GM21576 (cell line): Measurements from ENCODE around the gene AMOTL1.

Experiments
- ATAC-seq: cut with Tn5 transposase; IDR thresholded peaks from one replicate; pipeline ENCODE4 v1.9.1; 2021; ENCODE audit warnings: mild to moderate bottlenecking, moderate library complexity; ENCODE audit not compliant: unreplicated experiment

AMOTL1 gene

GRCh38 chr11:94853836-94854235 lies 85.7 kb downstream of the AMOTL1 start:
- ATAC-seq: no peak

- ATAC-seq: no peak
Measured at GRCh38 chr11:94854770-94855633, 86.8 kb downstream of the AMOTL1 start.

DNA sequence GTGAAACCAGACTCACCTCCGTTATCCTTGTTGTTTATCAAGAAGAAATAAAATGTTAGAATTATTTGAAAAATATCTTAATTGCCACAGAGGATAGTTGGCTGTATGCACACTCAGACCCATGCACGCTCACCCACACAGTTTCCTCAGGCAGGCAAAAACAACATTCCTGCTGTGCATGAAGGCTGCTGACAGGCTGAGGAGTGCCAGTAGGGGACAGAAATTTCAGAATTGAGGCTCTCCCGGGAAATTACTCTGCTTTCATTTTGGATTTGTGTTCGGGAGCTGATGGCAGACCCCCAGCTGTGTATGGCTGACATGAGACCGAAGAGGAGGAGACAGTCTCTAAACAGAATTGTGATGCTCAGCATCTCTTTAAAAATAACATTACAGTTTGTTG lies 87.5 kb downstream of the AMOTL1 start:
- ATAC-seq: no peak

DNA sequence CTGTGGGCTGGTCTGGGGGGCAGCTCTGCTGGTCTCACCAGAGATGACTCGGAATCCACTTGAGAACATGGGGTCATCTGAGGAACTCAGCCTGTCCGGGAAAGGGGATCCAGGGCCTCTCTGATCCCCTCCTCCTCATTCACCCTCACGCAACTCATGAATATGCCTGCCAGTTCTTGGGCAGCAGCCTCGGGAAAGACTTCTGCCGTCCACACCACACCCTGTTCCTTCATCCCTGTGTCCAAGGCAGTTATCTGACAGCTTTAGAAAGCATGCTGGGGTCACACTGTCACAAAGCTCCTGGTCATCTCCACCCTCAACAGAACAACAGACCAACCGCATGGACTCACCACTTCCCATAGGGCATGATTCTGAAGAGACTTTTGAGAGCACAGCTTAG lies 88.3 kb downstream of the AMOTL1 start:
- ATAC-seq: no peak

DNA sequence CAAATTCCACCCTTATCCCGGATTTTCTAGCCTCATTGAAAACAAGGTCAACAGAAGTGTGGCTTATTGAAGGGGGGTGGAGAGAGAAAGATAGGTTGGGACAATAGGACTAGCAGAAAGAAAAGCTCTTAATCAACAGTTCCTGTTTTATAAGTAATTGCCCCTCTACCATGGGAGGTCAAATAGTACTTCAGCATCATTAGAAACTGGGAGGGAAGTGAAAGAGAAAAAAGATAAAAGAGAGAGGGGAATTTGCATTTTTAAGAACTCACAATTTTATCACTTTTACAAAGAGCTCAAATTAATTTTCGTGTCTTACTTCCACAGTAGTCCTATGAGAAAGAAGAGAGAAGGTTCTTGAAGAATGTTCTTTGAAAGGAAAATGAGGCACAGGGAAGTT lies 89.2 kb downstream of the AMOTL1 start:
- ATAC-seq: no peak

DNA sequence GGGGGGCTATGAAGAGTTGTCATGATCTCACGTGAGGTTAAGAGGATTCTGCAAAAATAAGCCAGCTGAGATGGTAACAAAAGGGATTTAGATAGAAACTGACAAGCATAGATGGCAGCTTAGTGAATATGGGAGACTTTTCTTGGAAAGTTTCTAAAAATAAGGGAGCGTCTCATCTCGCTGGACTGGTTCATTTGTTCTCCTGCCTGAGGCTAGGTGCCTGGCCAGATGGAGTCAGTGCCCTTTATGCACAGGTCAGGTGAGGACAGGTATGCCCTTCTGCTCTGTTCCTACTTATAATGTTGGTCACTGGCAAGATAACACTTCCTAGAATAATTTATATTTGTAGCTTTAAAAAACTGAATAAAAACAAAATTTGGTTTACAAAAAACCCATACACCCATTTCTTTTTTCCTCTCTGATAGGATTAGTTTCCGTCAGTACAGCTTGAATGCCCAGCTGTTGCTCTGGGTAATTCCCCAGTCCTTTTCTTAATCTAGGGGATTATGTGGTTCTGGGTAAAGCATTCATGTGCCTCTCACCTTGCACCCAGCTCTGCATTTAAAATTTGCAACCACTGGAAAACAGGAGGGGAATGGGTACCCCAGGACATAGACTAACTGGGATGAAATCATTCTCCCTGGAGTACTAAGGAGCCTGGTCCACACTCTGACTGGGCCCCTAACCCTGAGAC lies 90.0 kb downstream of the AMOTL1 start:
- no peak for ATAC-seq

DNA sequence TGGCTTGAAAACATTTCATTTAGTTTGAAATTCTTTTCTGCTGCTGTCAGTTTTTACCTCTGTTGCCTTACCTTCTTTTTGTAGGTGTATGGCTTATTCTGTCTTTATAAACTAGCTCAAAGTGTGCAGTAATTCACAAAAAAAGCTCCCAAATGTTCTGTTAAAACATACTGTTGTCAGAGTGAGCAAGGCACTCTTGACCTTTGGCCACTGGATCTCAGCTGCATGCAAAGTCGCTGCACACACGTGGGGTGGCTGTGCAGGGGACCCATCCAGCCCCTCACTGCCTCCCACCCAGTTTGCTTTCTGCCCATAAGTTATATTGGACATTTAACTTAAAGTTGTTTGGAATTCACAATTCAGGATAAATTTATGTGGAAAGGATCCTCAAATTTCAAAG lies 92.2 kb downstream of the AMOTL1 start:
- no peak for ATAC-seq

GRCh38 chr11:94861306-94861845 lies 93.2 kb downstream of the AMOTL1 start:
- no peak for ATAC-seq

GRCh38 chr11:94862926-94863880 lies 95.0 kb downstream of the AMOTL1 start:
- ATAC-seq: no peak

DNA sequence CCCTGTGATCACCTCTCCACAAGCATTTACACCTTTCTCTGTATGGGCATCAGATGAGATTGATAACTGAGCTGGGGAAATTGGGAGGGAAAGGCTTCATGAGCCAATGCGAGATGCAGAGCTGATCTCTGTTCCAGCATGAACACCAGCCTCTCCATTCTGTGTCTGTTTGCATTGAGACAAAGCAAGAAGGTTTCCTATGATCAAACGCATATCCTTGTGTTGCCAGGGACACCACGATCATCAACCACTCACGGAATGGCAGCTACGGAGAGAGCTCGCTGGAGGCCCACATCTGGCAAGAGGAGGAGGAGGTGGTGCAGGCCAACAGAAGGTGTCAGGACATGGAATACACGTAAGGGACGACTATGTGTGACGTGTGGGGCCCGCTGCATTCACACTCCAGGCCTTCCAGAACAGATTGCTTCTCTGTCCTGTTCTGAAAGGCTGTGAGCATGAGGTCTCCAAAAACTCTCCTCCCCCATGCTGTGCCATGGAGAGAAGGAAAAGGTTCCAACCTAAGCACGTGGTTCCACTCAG lies 96.4 kb downstream of the AMOTL1 start:
- no peak for ATAC-seq

GRCh38 chr11:94866231-94866822 lies 98.2 kb downstream of the AMOTL1 start:
- ATAC-seq: no peak

DNA sequence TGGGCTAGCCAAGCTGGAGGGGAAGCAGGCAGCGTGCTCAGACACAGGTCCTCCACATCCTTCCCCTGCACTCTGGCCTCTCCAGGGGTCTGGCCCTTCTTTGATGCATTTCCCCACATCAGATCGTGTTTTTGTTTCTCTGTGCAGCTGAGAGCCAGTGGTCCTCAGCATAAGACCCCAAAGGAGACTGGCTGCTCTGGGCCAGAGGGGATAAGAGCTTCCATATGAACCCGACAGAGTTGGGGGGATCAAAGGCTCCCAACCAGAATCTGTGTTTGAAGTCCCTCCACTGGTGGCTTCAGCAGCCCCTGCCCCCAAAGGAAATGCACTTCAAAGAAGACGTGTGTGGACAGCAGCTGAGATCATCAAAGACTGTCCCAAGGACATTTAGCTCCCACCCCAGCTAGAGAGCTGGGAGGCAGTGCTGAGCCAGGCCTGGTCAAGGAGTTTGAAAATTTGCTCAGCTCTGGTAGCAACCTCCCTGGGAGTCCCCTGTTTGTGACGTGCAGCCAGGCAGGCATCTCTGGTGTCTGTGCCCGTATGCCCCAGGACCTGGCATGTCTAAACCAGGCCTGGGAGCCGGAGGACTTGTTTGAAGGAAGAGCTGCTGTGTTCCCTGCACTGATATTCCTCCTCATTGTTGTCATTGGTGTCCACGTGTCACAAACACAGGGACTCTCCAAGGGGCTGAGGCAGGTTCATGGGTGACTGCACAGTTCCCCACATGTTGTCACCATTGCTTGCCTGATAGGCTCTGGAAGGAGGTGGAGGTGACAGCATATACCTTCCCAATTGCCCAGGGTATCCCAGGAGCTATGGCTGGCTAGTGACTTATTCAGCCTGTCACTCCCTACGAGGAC lies 99.0 kb downstream of the AMOTL1 start:
- no peak for ATAC-seq

DNA sequence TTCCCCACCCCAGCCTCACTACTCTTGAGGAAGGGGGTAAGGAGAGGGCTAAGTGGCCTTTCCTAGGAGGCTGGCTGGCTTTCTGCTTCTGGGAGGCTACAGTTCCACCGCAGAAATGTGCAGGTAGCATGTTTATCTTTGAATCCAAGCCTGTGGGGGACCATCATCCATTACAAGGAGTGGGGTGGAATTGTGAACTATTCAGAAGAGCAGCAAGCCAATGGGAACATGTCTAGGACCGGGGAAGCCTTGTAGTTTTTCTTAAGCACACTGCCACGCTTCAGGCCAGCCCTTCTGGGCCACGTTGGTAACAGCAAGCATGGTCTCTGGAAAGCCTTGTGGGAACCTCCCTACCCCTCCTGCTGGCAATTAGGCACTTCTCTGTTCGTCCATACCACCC lies 100.3 kb downstream of the AMOTL1 start:
- no peak for ATAC-seq

DNA sequence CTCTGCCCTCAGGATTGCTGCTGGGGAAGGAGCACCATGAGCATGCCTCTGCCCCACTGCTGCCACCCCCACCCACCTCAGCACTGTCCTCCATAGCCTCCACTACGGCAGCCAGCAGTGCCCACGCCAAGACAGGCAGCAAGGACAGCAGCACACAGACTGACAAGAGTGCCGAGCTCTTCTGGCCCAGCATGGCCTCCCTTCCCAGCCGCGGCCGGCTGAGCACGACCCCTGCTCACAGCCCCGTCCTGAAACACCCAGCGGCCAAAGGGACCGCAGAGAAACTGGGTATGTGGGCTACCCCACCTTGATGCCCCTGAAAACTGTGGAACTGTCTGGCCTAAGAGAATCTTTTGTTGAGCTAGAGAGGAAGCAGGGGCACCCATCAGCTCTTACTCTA lies 101.0 kb downstream of the AMOTL1 start:
- no peak for ATAC-seq

GRCh38 chr11:94870422-94870821 lies 102.3 kb downstream of the AMOTL1 start:
- no peak for ATAC-seq

DNA sequence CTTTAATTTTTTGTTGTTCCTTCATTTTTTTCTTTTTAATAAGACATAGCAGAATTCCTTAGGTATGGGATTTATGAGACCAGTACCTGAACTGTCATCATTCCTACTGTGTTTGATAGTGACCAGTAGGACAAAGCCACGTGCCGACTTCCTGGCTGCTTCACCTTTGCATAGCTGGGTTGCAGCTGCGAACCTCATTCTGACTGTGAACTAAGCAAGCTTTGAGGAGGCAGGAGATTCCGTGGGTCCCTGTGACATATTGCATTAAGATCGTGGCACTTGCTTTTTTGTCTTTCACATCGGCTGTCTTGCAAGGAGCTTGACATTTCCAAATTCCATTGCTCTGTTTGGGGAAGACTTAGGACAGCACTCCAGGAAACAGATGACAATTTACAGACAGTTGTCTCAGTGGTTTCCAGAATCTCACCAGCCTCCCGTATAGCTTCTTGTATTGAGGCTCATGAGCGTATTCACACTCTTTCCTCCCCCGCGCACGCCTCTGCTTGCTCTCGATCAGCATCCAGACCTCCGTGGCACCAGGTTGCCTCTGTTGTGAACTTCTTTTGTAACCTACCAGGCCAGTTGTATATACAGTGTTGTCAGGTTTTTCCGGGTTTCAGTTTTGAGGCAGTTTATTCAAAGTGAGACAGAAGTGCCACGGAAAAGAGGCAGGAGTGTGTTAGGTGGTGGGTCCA lies 103.5 kb downstream of the AMOTL1 start:
- no peak for ATAC-seq

GRCh38 chr11:94873916-94874540 lies 105.9 kb downstream of the AMOTL1 start:
- no peak for ATAC-seq

DNA sequence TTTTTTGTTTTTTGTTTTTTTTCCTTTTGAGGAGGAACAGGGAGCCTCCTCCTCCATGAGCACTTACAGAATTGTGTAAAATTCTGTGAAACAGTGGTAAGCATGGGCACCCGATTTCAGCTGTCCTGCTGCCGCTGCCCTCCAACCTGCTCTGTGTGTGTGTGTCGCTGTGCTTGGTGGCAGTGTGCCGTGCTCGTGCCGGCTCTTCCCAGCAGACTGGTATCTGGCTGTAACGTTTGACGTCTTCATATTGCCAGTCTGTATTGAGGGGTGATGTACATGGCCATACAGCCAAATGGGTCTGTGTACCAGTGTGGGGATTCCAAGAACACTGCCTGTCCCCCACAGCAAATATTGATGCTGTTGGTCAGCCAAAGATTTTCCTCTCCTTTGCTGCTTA lies 108.1 kb downstream of the AMOTL1 start:
- no peak for ATAC-seq
